ENCODE results near the gene PRKCE. TPM values are rescaled to one million over a fixed set of nuclear protein-coding genes. Genes with fewer than 3 reads are reported as not detected.

The PRKCE gene
- total RNA-seq, 2 donors from 2014 or later = 7.3 to 20.8 TPM

DNA sequence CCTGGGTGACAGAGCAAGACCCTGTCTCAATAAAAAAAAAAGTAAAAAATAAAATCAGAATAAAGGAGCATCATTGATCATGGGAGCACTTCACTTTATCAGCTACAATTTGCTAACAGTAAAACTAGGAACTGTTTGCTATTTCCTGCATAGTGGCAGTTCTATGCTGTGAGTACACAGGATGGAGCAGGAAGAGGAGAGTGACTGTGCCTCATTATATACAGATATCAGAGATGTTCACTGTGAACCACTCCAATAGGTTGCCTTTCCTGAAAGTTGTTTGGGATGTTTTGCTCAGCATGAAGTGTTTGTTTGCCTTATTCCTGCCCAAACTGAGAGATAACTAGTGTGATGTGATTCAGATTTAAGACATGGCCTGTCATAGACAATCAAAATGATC lies 494.4 kb downstream of the PRKCE start:
- intact Hi-C loops (cut with DNase I) = no loop called here

DNA sequence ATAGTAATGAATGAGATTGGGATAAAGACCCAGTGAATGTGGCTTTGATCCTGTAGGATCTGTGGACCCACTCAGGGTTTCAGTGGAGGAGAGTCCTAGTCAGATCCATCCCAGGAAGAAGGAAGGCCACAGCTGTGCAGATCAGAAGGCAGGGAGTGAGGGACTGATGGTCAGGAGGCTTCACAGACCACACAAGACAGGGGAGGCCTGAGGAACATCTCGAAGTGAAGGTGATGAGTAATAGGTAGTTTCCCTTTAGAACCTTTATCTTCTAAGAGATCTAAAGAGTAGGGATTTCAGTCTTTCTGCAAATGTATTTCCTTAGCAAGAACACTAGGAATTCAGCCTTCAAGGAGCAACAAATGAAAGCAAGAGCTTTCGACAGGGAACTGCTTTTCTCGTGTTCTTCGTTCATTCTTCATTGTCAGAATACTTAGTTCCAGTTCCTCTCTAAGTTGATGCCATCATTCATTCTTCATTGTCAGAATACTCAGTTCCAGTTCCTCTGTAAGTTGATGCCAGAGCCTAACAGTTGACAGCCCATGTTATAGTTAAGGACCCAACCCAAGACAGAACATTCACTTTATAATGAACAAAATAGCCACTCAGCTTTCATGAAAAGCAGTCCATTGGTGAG lies 495.5 kb downstream of the PRKCE start:
- TF ChIP-seq POLR2A (IDR thresholded peaks at IDR 0.05) = no peak
- TF ChIP-seq, protein P1, sequence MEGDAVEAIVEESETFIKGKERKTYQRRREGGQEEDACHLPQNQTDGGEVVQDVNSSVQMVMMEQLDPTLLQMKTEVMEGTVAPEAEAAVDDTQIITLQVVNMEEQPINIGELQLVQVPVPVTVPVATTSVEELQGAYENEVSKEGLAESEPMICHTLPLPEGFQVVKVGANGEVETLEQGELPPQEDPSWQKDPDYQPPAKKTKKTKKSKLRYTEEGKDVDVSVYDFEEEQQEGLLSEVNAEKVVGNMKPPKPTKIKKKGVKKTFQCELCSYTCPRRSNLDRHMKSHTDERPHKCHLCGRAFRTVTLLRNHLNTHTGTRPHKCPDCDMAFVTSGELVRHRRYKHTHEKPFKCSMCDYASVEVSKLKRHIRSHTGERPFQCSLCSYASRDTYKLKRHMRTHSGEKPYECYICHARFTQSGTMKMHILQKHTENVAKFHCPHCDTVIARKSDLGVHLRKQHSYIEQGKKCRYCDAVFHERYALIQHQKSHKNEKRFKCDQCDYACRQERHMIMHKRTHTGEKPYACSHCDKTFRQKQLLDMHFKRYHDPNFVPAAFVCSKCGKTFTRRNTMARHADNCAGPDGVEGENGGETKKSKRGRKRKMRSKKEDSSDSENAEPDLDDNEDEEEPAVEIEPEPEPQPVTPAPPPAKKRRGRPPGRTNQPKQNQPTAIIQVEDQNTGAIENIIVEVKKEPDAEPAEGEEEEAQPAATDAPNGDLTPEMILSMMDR (IDR thresholded peaks at IDR 0.05) = no peak
- no peaks in the 10 kb centered on the region for H3K9me3 ChIP-seq
- peaks cover 8% of the 10 kb centered on the region for H3K4me1 ChIP-seq
- H3K4me3 ChIP-seq = no peak overlapping the region
- no peak overlapping the region for H3K27ac ChIP-seq
- WGBS, 2 donors = 74 to 80% methylated on average over 4 of the region's 4 CpGs
- DNase-seq (no peak), ATAC-seq (no peak)
- intact Hi-C loops (cut with DNase I) = no loop called here
- no peaks in the 10 kb centered on the region for H3K36me3 ChIP-seq (replicated peaks in 1 of 2; ENCODE audit: insufficient read depth in 1 of 2, low read depth in 2 of 2)
- no peaks in the 10 kb centered on the region for H3K27me3 ChIP-seq

More for the DNA sequence above, 494.4 kb downstream of the PRKCE start:
- Histone ChIP-seq H3K4me3 (no peak overlapping the region), H3K36me3 (replicated peaks in 1 of 2; ENCODE audit: insufficient read depth in 1 of 2, low read depth in 2 of 2) (no peaks in the 10 kb centered on the region), H3K27ac (no peak overlapping the region), H3K9me3 (no peaks in the 10 kb centered on the region), H3K27me3 (no peaks in the 10 kb centered on the region), H3K4me1 (peaks cover 9% of the 10 kb centered on the region)
- TF ChIP-seq POLR2A (IDR thresholded peaks at IDR 0.05) = no peak
- TF ChIP-seq, protein P1 (IDR thresholded peaks at IDR 0.05) = no peak
- DNase-seq = no peak
- no peak for ATAC-seq

DNA sequence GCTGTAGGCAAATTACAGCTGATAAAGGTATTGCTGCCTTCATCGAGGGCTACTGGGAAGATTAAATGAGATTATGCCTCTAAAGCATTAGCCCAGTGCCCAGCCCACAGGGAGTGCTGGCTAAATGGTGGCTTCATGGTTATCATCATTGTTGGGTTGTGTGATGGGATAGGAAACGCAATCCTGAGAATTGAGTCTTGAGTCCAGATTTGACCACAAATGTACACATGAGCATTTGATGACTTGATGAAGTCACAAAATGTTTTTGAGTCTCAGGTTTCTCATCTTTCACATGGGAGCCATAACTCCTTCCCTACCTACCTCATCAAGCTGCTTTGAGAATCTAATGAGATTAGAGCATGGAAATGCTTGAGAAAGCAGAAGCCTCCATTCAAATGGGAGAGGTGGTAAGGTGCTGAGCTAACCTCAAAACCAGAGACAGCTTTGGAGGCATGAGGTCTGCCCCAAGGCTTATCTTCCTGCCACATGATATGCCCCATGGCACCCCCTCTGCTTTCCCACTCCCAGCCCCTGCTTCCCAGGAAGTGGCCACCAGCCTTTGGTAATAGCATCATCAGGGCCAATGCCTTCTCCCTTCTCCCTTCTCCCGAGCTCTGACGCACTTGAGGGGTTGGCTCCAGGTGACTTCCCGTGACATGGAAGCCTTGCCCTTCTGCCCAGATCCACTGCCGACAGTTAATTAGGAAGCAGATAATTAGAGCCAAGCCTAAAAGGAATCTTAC lies 496.3 kb downstream of the PRKCE start:
- no peak overlapping the region for H3K27ac ChIP-seq
- no peak for ATAC-seq
- WGBS, 2 donors = 91 to 93% methylated on average over 6 of the region's 6 CpGs
- no peaks in the 10 kb centered on the region for H3K27me3 ChIP-seq
- TF ChIP-seq POLR2A (IDR thresholded peaks at IDR 0.05) = no peak
- TF ChIP-seq, protein P1 (IDR thresholded peaks at IDR 0.05) = no peak
- H3K4me3 ChIP-seq = no peak overlapping the region
- DNase-seq = no peak
- intact Hi-C loops (cut with DNase I) = no loop called here
- peaks cover under 1% of the 10 kb centered on the region for H3K4me1 ChIP-seq
- H3K36me3 ChIP-seq (replicated peaks in 1 of 2; ENCODE audit: insufficient read depth in 1 of 2, low read depth in 2 of 2) = no peaks in the 10 kb centered on the region
- H3K9me3 ChIP-seq = no peaks in the 10 kb centered on the region

DNA sequence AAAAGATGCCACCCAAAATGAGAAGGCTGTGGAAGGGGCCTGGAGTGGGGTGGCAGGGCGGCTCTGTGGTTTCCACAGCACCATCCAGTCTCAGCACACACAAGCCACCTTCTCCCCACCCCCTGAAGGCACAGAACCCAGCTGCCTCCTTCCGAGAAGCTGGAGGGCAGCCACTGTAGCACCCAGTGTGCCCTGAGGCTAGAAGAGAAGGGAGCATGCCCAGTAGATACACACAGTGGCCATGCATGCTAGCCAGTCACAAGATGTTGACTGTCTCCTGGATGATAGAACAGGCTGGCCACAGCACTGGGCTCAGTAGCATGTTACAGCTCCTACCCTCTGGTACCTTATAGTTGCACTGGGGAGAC lies 496.9 kb downstream of the PRKCE start:
- Histone ChIP-seq H3K36me3 (replicated peaks in 1 of 2; ENCODE audit: insufficient read depth in 1 of 2, low read depth in 2 of 2) (no peaks in the 10 kb centered on the region), H3K9me3 (no peaks in the 10 kb centered on the region), H3K4me1 (no peaks in the 10 kb centered on the region), H3K27ac (no peak overlapping the region), H3K4me3 (no peak overlapping the region), H3K27me3 (no peaks in the 10 kb centered on the region)
- TF ChIP-seq, protein P1 (IDR thresholded peaks at IDR 0.05) = no peak
- TF ChIP-seq POLR2A (IDR thresholded peaks at IDR 0.05) = no peak
- intact Hi-C loops (cut with DNase I) = no loop called here
- no peak for DNase-seq
- WGBS, 2 donors = 92 to 95% methylated on average over 2 of the region's 2 CpGs
- no peak for ATAC-seq

Measured in body of pancreas (tissue), 4 donors.